Measurements from ENCODE around the gene TTC28.

- TF ChIP-seq EZH2 (IDR thresholded peaks at IDR 0.05), result no peak
- TF ChIP-seq, protein P1, sequence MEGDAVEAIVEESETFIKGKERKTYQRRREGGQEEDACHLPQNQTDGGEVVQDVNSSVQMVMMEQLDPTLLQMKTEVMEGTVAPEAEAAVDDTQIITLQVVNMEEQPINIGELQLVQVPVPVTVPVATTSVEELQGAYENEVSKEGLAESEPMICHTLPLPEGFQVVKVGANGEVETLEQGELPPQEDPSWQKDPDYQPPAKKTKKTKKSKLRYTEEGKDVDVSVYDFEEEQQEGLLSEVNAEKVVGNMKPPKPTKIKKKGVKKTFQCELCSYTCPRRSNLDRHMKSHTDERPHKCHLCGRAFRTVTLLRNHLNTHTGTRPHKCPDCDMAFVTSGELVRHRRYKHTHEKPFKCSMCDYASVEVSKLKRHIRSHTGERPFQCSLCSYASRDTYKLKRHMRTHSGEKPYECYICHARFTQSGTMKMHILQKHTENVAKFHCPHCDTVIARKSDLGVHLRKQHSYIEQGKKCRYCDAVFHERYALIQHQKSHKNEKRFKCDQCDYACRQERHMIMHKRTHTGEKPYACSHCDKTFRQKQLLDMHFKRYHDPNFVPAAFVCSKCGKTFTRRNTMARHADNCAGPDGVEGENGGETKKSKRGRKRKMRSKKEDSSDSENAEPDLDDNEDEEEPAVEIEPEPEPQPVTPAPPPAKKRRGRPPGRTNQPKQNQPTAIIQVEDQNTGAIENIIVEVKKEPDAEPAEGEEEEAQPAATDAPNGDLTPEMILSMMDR (IDR thresholded peaks at IDR 0.05), result no peak
- TF ChIP-seq EZH2phosphoT487 (IDR thresholded peaks at IDR 0.05), result no peak
These were observed 119.4 kb downstream of the TTC28 start for GRCh38 chr22:28560046-28560742.
